ENCODE results near the gene ANKLE1.
"Not testable (repeated sequence)": the region's sequence is repeated elsewhere in the genome, so short reads cannot be mapped to it uniquely, and the experiment has no call there.

ANKLE1 gene

GRCh38 chr19:17292301-17293074, 10.8 kb downstream of the ANKLE1 start:
- Histone ChIP-seq H3K9me2 (ENCODE audit: low read depth, low read length) (no peaks in the 10 kb centered on the region), H2AFZ (ENCODE audit: low read length) (no peak overlapping the region), H3F3A (ENCODE audit: insufficient read depth, low read length) (peaks cover 3% of the 10 kb centered on the region; the same call in 1 of the 2 replicates), H3K79me2 (ENCODE audit: insufficient read depth, low read length) (no peaks in the 10 kb centered on the region), H4K20me1 (ENCODE audit: insufficient read depth, low read length) (no peaks in the 10 kb centered on the region), H3K36me3 (ENCODE audit: insufficient read depth, low read length) (peaks cover 21% of the 10 kb centered on the region), H3K27me3 (ENCODE audit: insufficient read depth, low read length) (no peaks in the 10 kb centered on the region), H3K9ac (ENCODE audit: low read length) (peak overlapping the region; percentile 74), H3K27ac (ENCODE audit: low read depth, low read length, poor library complexity, severe bottlenecking) (peak overlapping the region; percentile 70), H3K9me3 (ENCODE audit: low read length) (no peaks in the 10 kb centered on the region), H3K4me3 (ENCODE audit: low read depth, low read length, poor library complexity, severe bottlenecking) (peak overlapping the region; percentile 74), H3K4me1 (ENCODE audit: insufficient read depth, low read length, severe bottlenecking) (peaks cover 24% of the 10 kb centered on the region), H3K4me2 (ENCODE audit: low read length) (peak overlapping the region; percentile 84)
- TF ChIP-seq CTCF (IDR thresholded peaks at IDR 0.05; ENCODE audit: low read length), result peak; percentile 75
- no peak for TF ChIP-seq EZH2 (IDR thresholded peaks at IDR 0.05; ENCODE audit: borderline replicate concordance, low read length)

GRCh38 chr19:17293605-17294004, 11.9 kb downstream of the ANKLE1 start:
- no peak for TF ChIP-seq CTCF (IDR thresholded peaks at IDR 0.05; ENCODE audit: low read length)
- TF ChIP-seq EZH2 (IDR thresholded peaks at IDR 0.05; ENCODE audit: borderline replicate concordance, low read length), result no peak
- H3K27me3 ChIP-seq (ENCODE audit: insufficient read depth, low read length), result no peaks in the 10 kb centered on the region
- H3K9me3 ChIP-seq (ENCODE audit: low read length), result no peaks in the 10 kb centered on the region
- H3K9me2 ChIP-seq (ENCODE audit: low read depth, low read length), result no peaks in the 10 kb centered on the region
- no peaks in the 10 kb centered on the region for H3K79me2 ChIP-seq (ENCODE audit: insufficient read depth, low read length)
- peaks cover 29% of the 10 kb centered on the region for H3K36me3 ChIP-seq (ENCODE audit: insufficient read depth, low read length)
- H3K9ac ChIP-seq (ENCODE audit: low read length), result peak overlapping the region; percentile 1; the same call in 1 of the 2 replicates
- peak overlapping the region; percentile 54 for H3K27ac ChIP-seq (ENCODE audit: low read depth, low read length, poor library complexity, severe bottlenecking)
- peaks cover 3% of the 10 kb centered on the region; the same call in 1 of the 2 replicates for H3F3A ChIP-seq (ENCODE audit: insufficient read depth, low read length)
- peak overlapping the region; percentile 57 for H3K4me2 ChIP-seq (ENCODE audit: low read length)
- H2AFZ ChIP-seq (ENCODE audit: low read length), result no peak overlapping the region
- H3K4me3 ChIP-seq (ENCODE audit: low read depth, low read length, poor library complexity, severe bottlenecking), result peak overlapping the region; percentile 74
- peaks cover 24% of the 10 kb centered on the region for H3K4me1 ChIP-seq (ENCODE audit: insufficient read depth, low read length, severe bottlenecking)
- H4K20me1 ChIP-seq (ENCODE audit: insufficient read depth, low read length), result no peaks in the 10 kb centered on the region

DNA sequence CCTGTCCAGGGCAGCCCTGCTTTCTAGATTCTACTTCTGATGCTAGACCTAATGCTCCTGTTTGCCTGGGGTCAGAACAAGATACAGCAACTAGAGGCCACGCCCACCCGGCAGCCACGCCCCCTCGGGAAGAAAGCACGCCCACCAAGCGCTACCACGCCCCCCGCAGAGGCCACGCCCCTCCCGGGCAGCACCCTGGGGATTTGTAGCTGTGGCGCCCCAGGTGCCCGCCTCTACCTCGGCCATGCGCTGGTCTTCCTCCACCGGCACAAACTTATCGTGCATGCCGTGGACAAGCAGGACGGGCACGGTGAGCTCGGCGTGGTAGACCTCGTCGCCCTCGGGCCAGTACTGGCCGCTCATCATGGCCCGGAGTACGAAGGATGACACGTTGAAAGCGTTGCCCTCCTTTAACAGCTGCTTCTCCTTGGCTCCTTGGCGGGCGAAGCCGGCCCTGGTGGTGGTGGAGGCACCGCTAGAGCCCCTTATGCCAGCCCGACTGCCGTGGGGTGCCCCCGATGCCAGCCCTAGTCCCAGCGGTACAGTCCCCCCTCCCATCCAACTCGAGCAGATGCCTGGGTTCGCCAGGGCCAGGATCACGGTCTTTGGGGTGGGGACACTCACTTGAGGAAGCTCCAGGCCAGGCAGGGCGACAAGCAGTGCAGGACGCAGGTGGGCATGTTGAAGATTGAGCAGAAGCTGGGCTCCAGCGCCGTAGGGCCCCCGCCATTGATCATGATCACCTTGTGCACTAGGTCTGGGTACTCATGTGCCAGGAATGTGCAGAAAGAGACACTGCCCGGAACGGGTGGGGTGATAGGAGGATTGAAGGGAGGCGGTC, 12.6 kb downstream of the ANKLE1 start:
- no peaks in the 10 kb centered on the region for H3K27me3 ChIP-seq (ENCODE audit: insufficient read depth, low read length)

GRCh38 chr19:17295551-17295950, 13.8 kb downstream of the ANKLE1 start:
- not testable (repeated sequence) for H3K27me3 ChIP-seq (ENCODE audit: insufficient read depth, low read length); H3K4me2 ChIP-seq (ENCODE audit: low read length); H3K9me3 ChIP-seq (ENCODE audit: low read length); H3K79me2 ChIP-seq (ENCODE audit: insufficient read depth, low read length); H3F3A ChIP-seq (ENCODE audit: insufficient read depth, low read length); H3K27ac ChIP-seq (ENCODE audit: low read depth, low read length, poor library complexity, severe bottlenecking); H4K20me1 ChIP-seq (ENCODE audit: insufficient read depth, low read length); H2AFZ ChIP-seq (ENCODE audit: low read length); H3K9me2 ChIP-seq (ENCODE audit: low read depth, low read length); H3K4me3 ChIP-seq (ENCODE audit: low read depth, low read length, poor library complexity, severe bottlenecking); H3K9ac ChIP-seq (ENCODE audit: low read length)
- H3K4me1 ChIP-seq (ENCODE audit: insufficient read depth, low read length, severe bottlenecking), result peaks cover 24% of the 10 kb centered on the region
- H3K36me3 ChIP-seq (ENCODE audit: insufficient read depth, low read length), result peaks cover 35% of the 10 kb centered on the region

More for the DNA sequence above, 12.6 kb downstream of the ANKLE1 start:
- Histone ChIP-seq H3F3A (ENCODE audit: insufficient read depth, low read length) (peaks cover 3% of the 10 kb centered on the region; the same call in 1 of the 2 replicates), H3K9me2 (ENCODE audit: low read depth, low read length) (no peaks in the 10 kb centered on the region), H2AFZ (ENCODE audit: low read length) (no peak overlapping the region), H3K79me2 (ENCODE audit: insufficient read depth, low read length) (no peaks in the 10 kb centered on the region), H3K4me3 (ENCODE audit: low read depth, low read length, poor library complexity, severe bottlenecking) (peak overlapping the region; percentile 74), H4K20me1 (ENCODE audit: insufficient read depth, low read length) (no peaks in the 10 kb centered on the region), H3K9ac (ENCODE audit: low read length) (no peak overlapping the region), H3K36me3 (ENCODE audit: insufficient read depth, low read length) (peaks cover 35% of the 10 kb centered on the region), H3K4me1 (ENCODE audit: insufficient read depth, low read length, severe bottlenecking) (peaks cover 24% of the 10 kb centered on the region), H3K9me3 (ENCODE audit: low read length) (no peaks in the 10 kb centered on the region), H3K4me2 (ENCODE audit: low read length) (peak overlapping the region; percentile 57), H3K27ac (ENCODE audit: low read depth, low read length, poor library complexity, severe bottlenecking) (no peak overlapping the region)
- no peak for TF ChIP-seq CTCF (IDR thresholded peaks at IDR 0.05; ENCODE audit: low read length)
- TF ChIP-seq EZH2 (IDR thresholded peaks at IDR 0.05; ENCODE audit: borderline replicate concordance, low read length), result no peak

Data from OCI-LY1 (cell line).